Liver (tissue), 3 donors: ENCODE data around the gene LRRC74B.

ENCODE experiments used
- ATF3 ChIP-seq: IDR thresholded peaks from 2 replicates; pipeline ENCODE4 v1.6.1; 2016; ENCODE audit warnings: antibody characterized with exemption
- EGR1 ChIP-seq, 2 donors: IDR thresholded peaks; 2 replicates each; pipeline ENCODE4 v1.6.1; 2016 to 2018; ENCODE audit warnings: antibody characterized with exemption in 2 of 2, low read depth in 2 of 2
- JUND ChIP-seq, 2 donors: IDR thresholded peaks; 2 replicates each; pipeline ENCODE4 v1.6.1; 2016; ENCODE audit warnings: antibody characterized with exemption in 2 of 2
- MAX ChIP-seq: IDR thresholded peaks from 2 replicates; pipeline ENCODE4 v1.6.1; 2016; ENCODE audit warnings: antibody characterized with exemption
- REST ChIP-seq: IDR thresholded peaks from 2 replicates; pipeline ENCODE4 v1.6.1; 2016; ENCODE audit warnings: antibody characterized with exemption, mild to moderate bottlenecking
- SP1 ChIP-seq: IDR thresholded peaks from 2 replicates; pipeline ENCODE4 v1.6.1; 2018; ENCODE audit warnings: antibody characterized with exemption, mild to moderate bottlenecking
- TAF1 ChIP-seq: conservative IDR thresholded peaks from 2 replicates; pipeline ENCODE4 v1.6.1; 2016; ENCODE audit warnings: antibody characterized with exemption, mild to moderate bottlenecking
- TF ChIP-seq, protein P1 (sequence below): fragments of 150-350 bp; IDR thresholded peaks from 2 replicates; pipeline ENCODE4 v1.5.1; 2017; ENCODE audit warnings: improper control_type of control experiment, low read depth, low read length; ENCODE audit not compliant: missing input control
- donor health status: healthy.
- donor health status: healthy.

DNA sequence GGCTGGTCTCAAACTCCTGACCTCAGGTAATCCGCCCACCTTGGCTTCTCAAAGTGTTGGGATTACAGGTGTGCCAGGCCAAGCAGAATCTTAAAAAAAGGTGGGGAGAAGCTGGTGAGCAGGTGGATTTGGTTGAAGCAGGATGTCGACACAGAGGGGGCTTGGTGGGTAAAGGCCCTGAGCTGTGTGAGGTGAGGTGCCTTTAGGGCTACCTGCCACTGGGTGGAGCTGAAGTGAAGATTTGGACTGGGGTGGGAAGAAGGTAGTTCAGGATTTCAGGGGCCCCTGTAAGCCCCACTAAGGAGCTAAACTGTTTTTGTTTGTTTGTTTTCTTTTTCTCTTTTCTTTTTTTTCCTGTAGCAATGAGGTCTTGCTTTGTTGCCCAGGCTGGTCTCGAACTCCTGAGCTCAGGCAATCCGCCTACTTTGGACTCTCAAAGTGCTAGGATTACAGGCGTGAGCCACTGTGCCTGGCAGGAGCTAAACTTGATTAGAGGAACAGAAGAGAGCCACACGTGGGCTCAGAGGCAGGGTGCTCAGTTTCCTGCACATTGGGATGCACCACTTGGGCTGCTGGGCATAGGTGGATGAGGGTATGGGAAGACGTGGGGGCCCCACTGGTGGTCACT is 24.8 kb upstream of the LRRC74B start:
- TF ChIP-seq, protein P1, sequence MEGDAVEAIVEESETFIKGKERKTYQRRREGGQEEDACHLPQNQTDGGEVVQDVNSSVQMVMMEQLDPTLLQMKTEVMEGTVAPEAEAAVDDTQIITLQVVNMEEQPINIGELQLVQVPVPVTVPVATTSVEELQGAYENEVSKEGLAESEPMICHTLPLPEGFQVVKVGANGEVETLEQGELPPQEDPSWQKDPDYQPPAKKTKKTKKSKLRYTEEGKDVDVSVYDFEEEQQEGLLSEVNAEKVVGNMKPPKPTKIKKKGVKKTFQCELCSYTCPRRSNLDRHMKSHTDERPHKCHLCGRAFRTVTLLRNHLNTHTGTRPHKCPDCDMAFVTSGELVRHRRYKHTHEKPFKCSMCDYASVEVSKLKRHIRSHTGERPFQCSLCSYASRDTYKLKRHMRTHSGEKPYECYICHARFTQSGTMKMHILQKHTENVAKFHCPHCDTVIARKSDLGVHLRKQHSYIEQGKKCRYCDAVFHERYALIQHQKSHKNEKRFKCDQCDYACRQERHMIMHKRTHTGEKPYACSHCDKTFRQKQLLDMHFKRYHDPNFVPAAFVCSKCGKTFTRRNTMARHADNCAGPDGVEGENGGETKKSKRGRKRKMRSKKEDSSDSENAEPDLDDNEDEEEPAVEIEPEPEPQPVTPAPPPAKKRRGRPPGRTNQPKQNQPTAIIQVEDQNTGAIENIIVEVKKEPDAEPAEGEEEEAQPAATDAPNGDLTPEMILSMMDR = peak; percentile 7
- TF ChIP-seq ATF3 = no peak
- no peak for TF ChIP-seq REST
- TF ChIP-seq MAX = no peak
- no peak for TF ChIP-seq SP1
- no peak for TF ChIP-seq TAF1
- TF ChIP-seq EGR1 (IDR thresholded peaks at IDR 0.05; ENCODE audit: low read depth in 2 of 2) = no peak
- no peak for TF ChIP-seq JUND (IDR thresholded peaks at IDR 0.05)
